SK-N-SH (cell line): ENCODE results near the gene ATF6.

ENCODE experiments used
- CTCF ChIP-seq: fragments of 200-600 bp; sonication (generic); IDR thresholded peaks from 2 replicates; pipeline ENCODE4 v1.6.1; 2017; ENCODE audit warnings: antibody characterized with exemption, mild to moderate bottlenecking, moderate library complexity
- EP300 ChIP-seq, 2 experiments: IDR thresholded peaks; 2 replicates each; pipeline versions ENCODE4 v1.4.0 to v1.6.1; 2012; ENCODE audit warnings: borderline replicate concordance in 1 of 2, low read depth in 1 of 2, low read length in 1 of 2
- FOXJ3 ChIP-seq: sonication (generic); formaldehyde crosslinking; IDR thresholded peaks from 2 replicates; pipeline ENCODE4 v1.5.1; 2020; ENCODE audit warnings: mild to moderate bottlenecking, missing genetic modification reagents
- GABPA ChIP-seq: IDR thresholded peaks from 2 replicates; pipeline ENCODE4 v1.4.0; 2012; ENCODE audit warnings: low read depth, mild to moderate bottlenecking
- MXI1 ChIP-seq: IDR thresholded peaks from 2 replicates; pipeline ENCODE4 v1.6.1; 2012; ENCODE audit warnings: mild to moderate bottlenecking, low read depth, low read length, improper control_type of control experiment

DNA sequence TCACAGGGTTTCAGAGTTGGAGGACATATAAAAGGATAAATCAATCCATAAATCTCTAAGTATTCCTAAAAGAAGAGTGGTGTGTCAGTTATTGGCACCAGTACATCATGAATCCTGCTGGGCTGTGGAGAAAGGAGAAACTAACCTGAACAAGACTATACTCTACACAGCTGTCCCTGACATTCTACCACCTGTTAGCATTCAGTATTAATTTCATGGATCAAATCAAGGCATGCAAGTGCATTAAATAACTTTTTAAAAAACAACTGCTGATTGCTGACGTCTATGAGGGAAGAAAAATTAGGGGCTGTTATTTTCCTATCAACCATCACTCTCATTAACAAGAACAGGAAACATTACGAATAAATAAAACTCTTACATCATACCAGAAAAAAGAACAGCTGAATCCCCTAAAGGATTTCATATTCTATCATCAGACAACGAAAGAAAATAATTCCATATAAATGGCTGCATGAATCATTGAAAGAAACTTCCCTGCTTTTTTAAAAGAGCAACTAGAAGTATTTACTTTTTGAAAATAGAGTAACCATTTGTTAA, 121.7 kb downstream of the ATF6 start:
- TF ChIP-seq CTCF, result no peak
- TF ChIP-seq GABPA, result no peak
- TF ChIP-seq MXI1, result no peak
- TF ChIP-seq EP300 (IDR thresholded peaks at IDR 0.05; ENCODE audit: borderline replicate concordance in 1 of 2, low read depth in 1 of 2, low read length in 1 of 2), result no peak
- no peak for TF ChIP-seq FOXJ3 (CRISPR knock-in tag)
